Measurements from ENCODE around the gene CEACAM8. TPM values are rescaled to one million over a fixed set of nuclear protein-coding genes. Genes with fewer than 3 reads are reported as not detected.
"Not testable (repeated sequence)": the region's sequence is repeated elsewhere in the genome, so short reads cannot be mapped to it uniquely, and the experiment has no call there.

Gene CEACAM8
- total RNA-seq, 1 donor from 2014 or later: not detected

DNA sequence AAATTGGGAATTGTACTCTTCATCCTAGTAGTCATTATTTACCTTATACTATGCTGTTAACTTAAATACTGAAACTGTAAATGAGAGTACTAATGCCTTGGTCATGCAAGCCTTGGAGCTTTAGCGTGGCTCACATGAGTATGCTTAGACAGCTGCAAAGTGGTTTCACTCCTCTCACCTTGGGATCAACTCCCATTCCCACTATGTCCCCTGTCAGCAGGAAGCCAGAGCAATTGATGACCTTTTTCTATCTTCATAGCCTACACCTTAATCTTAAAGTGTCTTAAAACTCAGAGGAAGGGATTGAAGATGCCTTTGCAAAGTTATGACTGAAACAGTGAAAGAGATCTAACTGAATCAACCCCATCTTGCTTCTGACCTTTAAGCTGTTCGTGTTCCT is 33.2 kb upstream of the CEACAM8 start:
- H3K4me1 Mint-ChIP-seq: no peaks in the 10 kb centered on the region
- no peak for DNase-seq (ENCODE audit: low spot score)
- Histone ChIP-seq H3K27me3 (no peaks in the 10 kb centered on the region), H3K4me1 (no peaks in the 10 kb centered on the region), H2AFZ (replicated peaks) (no peak overlapping the region), H3K27ac (no peak overlapping the region), H3K36me3 (no peaks in the 10 kb centered on the region), H3K79me2 (ENCODE audit: low read depth) (no peaks in the 10 kb centered on the region), H3K4me3 (no peak overlapping the region), H3K4me2 (no peak overlapping the region), H3K9me3 (ENCODE audit: low read depth) (peaks cover 2% of the 10 kb centered on the region), H3F3A (ENCODE audit: low read depth) (no peaks in the 10 kb centered on the region), H3K9ac (no peak overlapping the region), H4K20me1 (ENCODE audit: low read depth) (no peaks in the 10 kb centered on the region)
- H3K36me3 Mint-ChIP-seq: no peaks in the 10 kb centered on the region
- no peak overlapping the region for H3K4me3 Mint-ChIP-seq
- no peak overlapping the region for H3K27ac Mint-ChIP-seq
- TF ChIP-seq EZH2phosphoT487 (IDR thresholded peaks at IDR 0.05): no peak
- H3K9me3 Mint-ChIP-seq: peaks cover 4% of the 10 kb centered on the region
- H3K27me3 Mint-ChIP-seq (ENCODE audit: insufficient read depth, low read depth): peaks cover 7% of the 10 kb centered on the region

DNA sequence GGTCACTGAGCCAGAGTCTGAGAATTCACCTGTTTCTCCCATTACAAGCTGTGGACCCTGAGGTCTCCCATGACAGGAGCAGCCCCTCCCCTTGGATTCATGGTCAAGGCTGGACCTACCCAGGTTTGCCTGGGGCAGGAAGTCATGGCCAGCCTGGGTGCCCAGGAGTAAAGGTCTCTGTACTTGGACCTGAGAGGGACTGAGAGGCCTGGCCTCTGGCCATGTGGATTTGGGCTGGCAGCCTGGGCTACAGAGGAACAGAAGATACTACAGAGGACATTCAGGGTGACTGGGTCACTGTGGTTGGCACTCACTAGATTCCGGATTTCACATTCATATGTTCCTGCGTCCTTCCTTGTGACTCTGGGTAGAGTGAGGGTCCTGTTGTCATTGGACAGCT is 31.5 kb upstream of the CEACAM8 start:
- no peaks in the 10 kb centered on the region for H3K4me1 ChIP-seq
- Mint-ChIP-seq H3K9me3 (peaks cover 2% of the 10 kb centered on the region), H3K4me3 (no peak overlapping the region), H3K27me3 (ENCODE audit: insufficient read depth, low read depth) (peaks cover 4% of the 10 kb centered on the region), H3K27ac (no peak overlapping the region), H3K4me1 (no peaks in the 10 kb centered on the region), H3K36me3 (no peaks in the 10 kb centered on the region)
- H3K79me2 ChIP-seq (ENCODE audit: low read depth): no peaks in the 10 kb centered on the region
- H3K27ac ChIP-seq: no peak overlapping the region
- no peak overlapping the region for H3K4me2 ChIP-seq
- no peak overlapping the region for H3K4me3 ChIP-seq
- TF ChIP-seq, protein P1, sequence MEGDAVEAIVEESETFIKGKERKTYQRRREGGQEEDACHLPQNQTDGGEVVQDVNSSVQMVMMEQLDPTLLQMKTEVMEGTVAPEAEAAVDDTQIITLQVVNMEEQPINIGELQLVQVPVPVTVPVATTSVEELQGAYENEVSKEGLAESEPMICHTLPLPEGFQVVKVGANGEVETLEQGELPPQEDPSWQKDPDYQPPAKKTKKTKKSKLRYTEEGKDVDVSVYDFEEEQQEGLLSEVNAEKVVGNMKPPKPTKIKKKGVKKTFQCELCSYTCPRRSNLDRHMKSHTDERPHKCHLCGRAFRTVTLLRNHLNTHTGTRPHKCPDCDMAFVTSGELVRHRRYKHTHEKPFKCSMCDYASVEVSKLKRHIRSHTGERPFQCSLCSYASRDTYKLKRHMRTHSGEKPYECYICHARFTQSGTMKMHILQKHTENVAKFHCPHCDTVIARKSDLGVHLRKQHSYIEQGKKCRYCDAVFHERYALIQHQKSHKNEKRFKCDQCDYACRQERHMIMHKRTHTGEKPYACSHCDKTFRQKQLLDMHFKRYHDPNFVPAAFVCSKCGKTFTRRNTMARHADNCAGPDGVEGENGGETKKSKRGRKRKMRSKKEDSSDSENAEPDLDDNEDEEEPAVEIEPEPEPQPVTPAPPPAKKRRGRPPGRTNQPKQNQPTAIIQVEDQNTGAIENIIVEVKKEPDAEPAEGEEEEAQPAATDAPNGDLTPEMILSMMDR (IDR thresholded peaks at IDR 0.05): no peak
- TF ChIP-seq EZH2 (IDR thresholded peaks at IDR 0.05) (no peak), EZH2phosphoT487 (IDR thresholded peaks at IDR 0.05) (no peak)
- no peak overlapping the region for H2AFZ ChIP-seq (replicated peaks)
- no peaks in the 10 kb centered on the region for H3K27me3 ChIP-seq
- no peaks in the 10 kb centered on the region for H3F3A ChIP-seq (ENCODE audit: low read depth)
- H3K9me3 ChIP-seq (ENCODE audit: low read depth): peaks cover 4% of the 10 kb centered on the region
- no peaks in the 10 kb centered on the region for H4K20me1 ChIP-seq (ENCODE audit: low read depth)
- no peak for DNase-seq (ENCODE audit: low spot score)
- H3K36me3 ChIP-seq: no peaks in the 10 kb centered on the region
- no peak overlapping the region for H3K9ac ChIP-seq

DNA sequence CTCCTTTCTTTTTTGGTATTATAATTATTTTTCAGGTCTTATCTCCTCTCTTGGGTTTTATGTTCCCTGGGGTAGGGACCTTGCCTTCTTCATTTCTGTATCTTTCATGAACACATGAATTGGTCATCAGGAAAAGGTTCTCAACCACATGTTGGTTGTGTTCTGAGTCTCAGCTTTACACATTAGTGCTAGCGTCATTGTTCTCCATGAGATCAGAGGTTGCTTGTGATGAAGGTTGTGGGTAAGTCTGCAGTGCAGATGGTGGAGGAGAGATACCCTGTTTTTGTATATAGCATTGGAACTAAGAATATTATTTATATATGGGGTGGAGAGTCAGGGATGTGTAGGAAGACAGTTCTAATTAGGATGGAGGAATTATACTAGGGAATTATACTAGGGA is 24.5 kb upstream of the CEACAM8 start:
- H3K9me3 ChIP-seq (ENCODE audit: low read depth): peaks cover 9% of the 10 kb centered on the region
- H3K36me3 Mint-ChIP-seq: no peaks in the 10 kb centered on the region
- no peak overlapping the region for H3K4me2 ChIP-seq
- no peak overlapping the region for H3K27ac ChIP-seq
- H3K27me3 Mint-ChIP-seq (ENCODE audit: insufficient read depth, low read depth): no peaks in the 10 kb centered on the region
- no peaks in the 10 kb centered on the region for H3K79me2 ChIP-seq (ENCODE audit: low read depth)
- no peak overlapping the region for H3K4me3 ChIP-seq
- H2AFZ ChIP-seq (replicated peaks): no peak overlapping the region
- no peaks in the 10 kb centered on the region for H3K4me1 ChIP-seq
- no peaks in the 10 kb centered on the region for H4K20me1 ChIP-seq (ENCODE audit: low read depth)
- no peak for DNase-seq (ENCODE audit: low spot score)
- TF ChIP-seq EZH2phosphoT487 (IDR thresholded peaks at IDR 0.05) (no peak), EZH2 (IDR thresholded peaks at IDR 0.05) (no peak)
- TF ChIP-seq, protein P1 (IDR thresholded peaks at IDR 0.05): no peak
- no peaks in the 10 kb centered on the region for H3K36me3 ChIP-seq
- no peak overlapping the region for H3K27ac Mint-ChIP-seq
- no peaks in the 10 kb centered on the region for H3K4me1 Mint-ChIP-seq
- no peaks in the 10 kb centered on the region for H3F3A ChIP-seq (ENCODE audit: low read depth)
- H3K27me3 ChIP-seq: no peaks in the 10 kb centered on the region
- H3K4me3 Mint-ChIP-seq: no peak overlapping the region
- H3K9me3 Mint-ChIP-seq: no peaks in the 10 kb centered on the region
- H3K9ac ChIP-seq: no peak overlapping the region

DNA sequence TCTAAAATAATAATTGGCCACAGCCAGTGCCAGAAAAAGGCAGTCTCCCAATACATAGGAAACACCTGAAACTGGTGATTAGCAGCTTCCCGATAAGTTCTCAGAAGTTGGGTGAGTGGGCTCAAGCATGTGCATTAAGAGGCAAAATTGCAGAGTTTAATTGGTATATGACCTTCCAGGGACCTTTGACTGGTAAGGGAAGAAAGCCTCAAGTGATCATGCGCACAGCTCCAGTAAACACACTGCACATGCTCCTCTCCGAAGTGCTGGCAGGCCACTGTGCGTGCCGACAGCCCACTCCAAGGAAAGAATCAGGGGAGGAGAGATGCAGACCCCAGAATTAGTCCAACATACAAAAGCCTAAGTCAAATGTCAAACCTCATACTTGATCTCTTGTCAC is 18.9 kb upstream of the CEACAM8 start:
- H3K4me2 ChIP-seq: no peak overlapping the region
- no peak overlapping the region for H2AFZ ChIP-seq (replicated peaks)
- no peaks in the 10 kb centered on the region for H4K20me1 ChIP-seq (ENCODE audit: low read depth)
- no peak overlapping the region for H3K9ac ChIP-seq
- H3K9me3 ChIP-seq (ENCODE audit: low read depth): peaks cover 8% of the 10 kb centered on the region
- H3K36me3 Mint-ChIP-seq: no peaks in the 10 kb centered on the region
- TF ChIP-seq EZH2 (IDR thresholded peaks at IDR 0.05) (no peak), EZH2phosphoT487 (IDR thresholded peaks at IDR 0.05) (no peak)
- TF ChIP-seq, protein P1 (IDR thresholded peaks at IDR 0.05): no peak
- no peak overlapping the region for H3K4me3 ChIP-seq
- no peaks in the 10 kb centered on the region for H3K27me3 ChIP-seq
- no peak overlapping the region for H3K27ac ChIP-seq
- H3K36me3 ChIP-seq: no peaks in the 10 kb centered on the region
- H3K79me2 ChIP-seq (ENCODE audit: low read depth): no peaks in the 10 kb centered on the region
- no peaks in the 10 kb centered on the region for H3K4me1 Mint-ChIP-seq
- DNase-seq (ENCODE audit: low spot score): no peak
- no peak overlapping the region for H3K4me3 Mint-ChIP-seq
- no peaks in the 10 kb centered on the region for H3K4me1 ChIP-seq
- H3K27me3 Mint-ChIP-seq (ENCODE audit: insufficient read depth, low read depth): no peaks in the 10 kb centered on the region
- H3K27ac Mint-ChIP-seq: no peak overlapping the region
- no peaks in the 10 kb centered on the region for H3F3A ChIP-seq (ENCODE audit: low read depth)
- peaks cover 2% of the 10 kb centered on the region for H3K9me3 Mint-ChIP-seq

DNA sequence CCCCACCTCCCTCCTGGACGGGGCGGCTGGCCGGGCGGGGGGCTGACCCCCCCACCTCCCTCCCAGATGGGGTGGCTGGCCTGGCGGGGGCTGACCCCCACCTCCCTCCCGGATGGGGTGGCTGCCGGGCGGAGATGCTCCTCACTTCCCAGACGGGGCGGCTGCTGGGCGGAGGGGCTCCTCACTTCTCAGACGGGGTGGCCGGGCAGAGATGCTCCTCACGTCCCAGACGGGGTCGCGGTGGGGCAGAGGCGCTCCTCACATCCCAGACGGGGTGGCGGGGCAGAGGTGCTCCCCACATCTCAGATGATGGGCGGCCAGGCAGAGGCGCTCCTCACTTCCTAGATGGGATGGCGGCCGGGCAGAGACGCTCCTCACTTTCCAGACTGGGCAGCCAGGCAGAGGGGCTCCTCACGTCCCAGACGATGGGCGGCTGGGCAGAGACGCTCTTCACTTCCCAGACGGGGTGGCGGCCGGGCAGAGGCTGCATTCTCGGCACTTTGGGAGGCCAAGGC is 15.7 kb upstream of the CEACAM8 start:
- H3K36me3 Mint-ChIP-seq; H4K20me1 ChIP-seq (ENCODE audit: low read depth); H3K79me2 ChIP-seq (ENCODE audit: low read depth); H3K4me2 ChIP-seq; H3K9ac ChIP-seq; H3K4me3 Mint-ChIP-seq; H3K27me3 Mint-ChIP-seq (ENCODE audit: insufficient read depth, low read depth); H3F3A ChIP-seq (ENCODE audit: low read depth); DNase-seq (ENCODE audit: low spot score); H3K27ac Mint-ChIP-seq; H3K9me3 Mint-ChIP-seq; H3K9me3 ChIP-seq (ENCODE audit: low read depth); H2AFZ ChIP-seq (replicated peaks); H3K27me3 ChIP-seq; H3K4me1 ChIP-seq; H3K36me3 ChIP-seq; H3K4me3 ChIP-seq; H3K27ac ChIP-seq; H3K4me1 Mint-ChIP-seq: not testable (repeated sequence)
